IMR-90 (cell line): Measurements from ENCODE around the gene DSN1. TPM values are rescaled to one million over a fixed set of nuclear protein-coding genes. Genes with fewer than 3 reads are reported as not detected.

Source experiments
- ATAC-seq: fragments of 200-7000 bp; cut with Tn5 transposase; 2 replicates; pipeline ENCODE4 v1.9.1; 2020; ENCODE audit warnings: low read depth, mild to moderate bottlenecking, moderate library complexity
- BruUV-seq: library from RNA; stranded (reverse); fragments of 400-500 nt; replicated peaks from 2 replicates; lab custom pipeline; 2021; lab: Mats Ljungman, UMichigan
- CTCF ChIA-PET: fragments of 300-600 bp; formaldehyde crosslinking; extraction: SDS; loops from one replicate; lab custom pipeline; 2021; ENCODE audit warnings: antibody characterized with exemption; lab: Yijun Ruan, JAX
- POLR2A ChIA-PET: fragments of 300-600 bp; sonication (Branson Sonifier 250); formaldehyde crosslinking; loops from one replicate; lab custom pipeline; 2022; ENCODE audit warnings: antibody characterized with exemption; ENCODE audit not compliant: unreplicated experiment; lab: Charles Lee
- DNase-seq: peaks from one replicate; pipeline ENCODE4 v3.0.0; 2013
- H2AFZ ChIP-seq: replicated peaks from 2 replicates; pipeline ENCODE3; 2013; ENCODE audit warnings: low read length, mild to moderate bottlenecking; ENCODE audit not compliant: poor library complexity
- H2AK5ac ChIP-seq: 2 replicates; pipeline ENCODE4 v1.6.1; 2013; ENCODE audit warnings: low read depth, low read length, inconsistent platforms
- H2AK9ac ChIP-seq: replicated peaks from 2 replicates; pipeline ENCODE3; 2013; ENCODE audit warnings: mild to moderate bottlenecking, low read depth, low read length, moderate library complexity; ENCODE audit not compliant: poor library complexity
- H2BK120ac ChIP-seq: 2 replicates; pipeline ENCODE4 v1.6.1; 2013; ENCODE audit warnings: low read depth, low read length, inconsistent platforms
- H2BK15ac ChIP-seq: 3 replicates; pipeline ENCODE4 v1.6.1; 2013; ENCODE audit warnings: low read depth, low read length, inconsistent platforms
- H2BK20ac ChIP-seq: 2 replicates; pipeline ENCODE4 v1.6.1; 2013; ENCODE audit warnings: low read depth, mild to moderate bottlenecking, inconsistent platforms, low read length, moderate library complexity
- H2BK5ac ChIP-seq: 2 replicates; pipeline ENCODE4 v1.6.1; 2013; ENCODE audit warnings: mild to moderate bottlenecking, low read depth, low read length, inconsistent platforms; ENCODE audit not compliant: poor library complexity, severe bottlenecking
- H3K14ac ChIP-seq: replicated peaks from 2 replicates; pipeline ENCODE4 v1.6.1; 2013; ENCODE audit warnings: low read depth, low read length, inconsistent platforms
- H3K18ac ChIP-seq: 2 replicates; pipeline ENCODE4 v1.6.1; 2013; ENCODE audit warnings: low read depth, low read length, control low read depth
- H3K23ac ChIP-seq: 2 replicates; pipeline ENCODE4 v1.6.1; 2013; ENCODE audit warnings: low read depth, low read length, inconsistent platforms
- H3K27ac ChIP-seq: 2 replicates; pipeline ENCODE4 v1.5.1; 2013; ENCODE audit warnings: mild to moderate bottlenecking, control low read depth, low read length; ENCODE audit not compliant: insufficient read depth
- H3K27me3 ChIP-seq: 2 replicates; pipeline ENCODE4 v1.6.1; 2013; ENCODE audit warnings: low read length; ENCODE audit not compliant: control insufficient read depth, insufficient read depth
- H3K36me3 ChIP-seq: 2 replicates; pipeline ENCODE4 v1.6.1; 2013; ENCODE audit warnings: low read length, mixed read lengths; ENCODE audit not compliant: control insufficient read depth, insufficient read depth
- H3K4ac ChIP-seq: 2 replicates; pipeline ENCODE4 v1.6.1; 2013; ENCODE audit warnings: low read depth, low read length, inconsistent platforms
- H3K4me1 ChIP-seq: 2 replicates; pipeline ENCODE4 v1.6.1; 2013; ENCODE audit warnings: low read length, mixed read lengths; ENCODE audit not compliant: control insufficient read depth, insufficient read depth
- H3K4me2 ChIP-seq: 2 replicates; pipeline ENCODE4 v1.6.1; 2013; ENCODE audit warnings: low read depth, mild to moderate bottlenecking, control low read depth, low read length, moderate library complexity
- H3K4me3 ChIP-seq: 2 replicates; pipeline ENCODE4 v1.5.1; 2013; ENCODE audit warnings: low read depth, mild to moderate bottlenecking, control low read depth, low read length, moderate library complexity; ENCODE audit not compliant: insufficient read depth
- H3K56ac ChIP-seq: 2 replicates; pipeline ENCODE4 v1.6.1; 2013; ENCODE audit warnings: low read length, inconsistent platforms; ENCODE audit not compliant: insufficient read depth; ENCODE audit errors: extremely low read depth
- H3K79me1 ChIP-seq, 2 experiments: 2 replicates each; pipeline ENCODE4 v1.6.1; 2013; ENCODE audit warnings: low read length in 2 of 2, inconsistent platforms in 1 of 2, low read depth in 1 of 2
- H3K9ac ChIP-seq: 2 replicates; pipeline ENCODE4 v1.6.1; 2013; ENCODE audit warnings: low read depth, low read length, control low read depth
- H3K9me1 ChIP-seq: 2 replicates; pipeline ENCODE4 v1.6.1; 2013; ENCODE audit warnings: low read length, inconsistent platforms; ENCODE audit not compliant: insufficient read depth
- H3K9me3 ChIP-seq: 2 replicates; pipeline ENCODE4 v1.6.1; 2013; ENCODE audit warnings: low read length; ENCODE audit not compliant: control insufficient read depth, insufficient read depth
- H4K20me1 ChIP-seq: 2 replicates; pipeline ENCODE4 v1.6.1; 2013; ENCODE audit warnings: low read length, inconsistent platforms; ENCODE audit not compliant: insufficient read depth
- H4K5ac ChIP-seq: 2 replicates; pipeline ENCODE4 v1.6.1; 2013; ENCODE audit warnings: mild to moderate bottlenecking, low read depth, low read length, control low read depth
- H4K8ac ChIP-seq, 2 experiments: 2 replicates each; pipeline ENCODE4 v1.6.1; 2013; ENCODE audit warnings: low read depth in 2 of 2, low read length in 2 of 2, control low read depth in 1 of 2, inconsistent platforms in 1 of 2
- H4K91ac ChIP-seq: 2 replicates; pipeline ENCODE4 v1.6.1; 2013; ENCODE audit warnings: low read depth, low read length, inconsistent platforms; ENCODE audit not compliant: insufficient read depth
- BHLHE40 ChIP-seq: fragments of 150-350 bp; IDR thresholded peaks from 2 replicates; pipeline ENCODE4 v1.6.1; 2016; ENCODE audit warnings: mild to moderate bottlenecking, low read depth, low read length
- CEBPB ChIP-seq: IDR thresholded peaks from 2 replicates; pipeline ENCODE4 v1.6.1; 2012; ENCODE audit warnings: low read depth, low read length, improper control_type of control experiment
- CHD1 ChIP-seq: IDR thresholded peaks from 2 replicates; pipeline ENCODE4 v1.6.1; 2012; ENCODE audit warnings: low read depth, low read length, improper control_type of control experiment
- FOS ChIP-seq: fragments of 150-350 bp; IDR thresholded peaks from 2 replicates; pipeline ENCODE4 v1.6.1; 2016; ENCODE audit warnings: low read depth, low read length
- MAFK ChIP-seq: IDR thresholded peaks from 2 replicates; pipeline ENCODE4 v1.6.1; 2012; ENCODE audit warnings: low read depth, low read length, improper control_type of control experiment
- MAZ ChIP-seq: IDR thresholded peaks from 2 replicates; pipeline ENCODE4 v1.6.1; 2012; ENCODE audit warnings: low read depth, mild to moderate bottlenecking, low read length, improper control_type of control experiment, moderate library complexity, borderline replicate concordance
- MXI1 ChIP-seq: IDR thresholded peaks from 2 replicates; pipeline ENCODE4 v1.6.1; 2012; ENCODE audit warnings: low read depth, mild to moderate bottlenecking, low read length, moderate library complexity, borderline replicate concordance
- NFE2L2 ChIP-seq: fragments of 150-350 bp; IDR thresholded peaks from 2 replicates; pipeline ENCODE4 v1.6.1; 2016; ENCODE audit warnings: low read depth, mild to moderate bottlenecking, low read length
- POLR2A ChIP-seq: IDR thresholded peaks from 2 replicates; pipeline ENCODE4 v1.6.1; 2012; ENCODE audit warnings: mild to moderate bottlenecking, low read depth, low read length
- RAD21 ChIP-seq: IDR thresholded peaks from 2 replicates; pipeline ENCODE4 v1.6.1; 2012; ENCODE audit warnings: low read length, improper control_type of control experiment
- RCOR1 ChIP-seq: IDR thresholded peaks from 2 replicates; pipeline ENCODE4 v1.6.1; 2012; ENCODE audit warnings: mild to moderate bottlenecking, low read length, improper control_type of control experiment; ENCODE audit not compliant: insufficient replicate concordance
- RFX5 ChIP-seq: IDR thresholded peaks from 2 replicates; pipeline ENCODE4 v1.8.0; 2012; ENCODE audit warnings: low read depth, mild to moderate bottlenecking, low read length, moderate library complexity
- SMC3 ChIP-seq: fragments of 150-350 bp; IDR thresholded peaks from 2 replicates; pipeline ENCODE4 v1.6.1; 2016; ENCODE audit warnings: low read depth, mild to moderate bottlenecking, antibody characterized with exemption, low read length, moderate library complexity
- USF2 ChIP-seq: fragments of 150-350 bp; IDR thresholded peaks from 2 replicates; pipeline ENCODE4 v1.6.1; 2017; ENCODE audit warnings: mild to moderate bottlenecking, antibody characterized with exemption, low read length, low read depth
- WGBS, 2 experiments: methylation state at CpG; one replicate each; pipeline versions ENCODE4 v1.1.5 to v1.1.7; 2013; ENCODE audit warnings: missing lambda C conversion rate in 2 of 2; ENCODE audit not compliant: insufficient read length in 1 of 2; ENCODE audit errors: extremely low coverage in 2 of 2; 5-methylcytosine and 5-hydroxymethylcytosine counted together
- dilution Hi-C: fragments of 300-500 bp; cut with HindIII; formaldehyde crosslinking; loops from one replicate; pipeline ENCODE4 v1.14.3; 2018; ENCODE audit warnings: low sequenced_read_pairs; ENCODE audit not compliant: unreplicated experiment
- in situ Hi-C: fragments of 300-500 bp; cut with MboI; formaldehyde crosslinking; loops from 3 replicates; pipeline ENCODE4 v1.14.3; 2019; ENCODE audit warnings: low sequenced_read_pairs, inconsistent platforms, mixed read lengths
- intact Hi-C: fragments of 100-400 bp; cut with micrococcal nuclease; formaldehyde crosslinking; loops from 2 replicates; pipeline ENCODE4 v1.10.0; 2022
- polyA plus RNA-seq, 3 experiments: library from polyadenylated mRNA; depleted of rRNA; stranded (reverse); fragments of >200 nt; gene quantifications; 2 replicates each; pipeline ENCODE4 v1.2.3, GENCODE V29; 2012; ENCODE audit warnings: low replicate concordance in 1 of 3
- total RNA-seq: library from RNA; depleted of rRNA; stranded (reverse); fragments of >200 nt; gene quantifications from 2 replicates; pipeline ENCODE4 v1.2.3, GENCODE V29; 2012
- TF ChIP-seq, protein P1 (sequence below): conservative IDR thresholded peaks from 2 replicates; pipeline ENCODE4 v1.5.1; 2012; ENCODE audit warnings: mild to moderate bottlenecking, low read depth, low read length, improper control_type of control experiment
- TF ChIP-seq, protein P2 (sequence below): fragments of 150-350 bp; IDR thresholded peaks from 2 replicates; pipeline ENCODE4 v1.6.1; 2016; ENCODE audit warnings: low read depth, mild to moderate bottlenecking, low read length, moderate library complexity, borderline replicate concordance

DSN1 gene
- total and polyA plus RNA-seq, 2 of the 4 experiments (the other 2 are of a cell fraction), result 10.5 to 16.3 TPM

- dilution Hi-C loops (no loop called here), in situ Hi-C loops (no loop called here), intact Hi-C loops (no loop called here)
- no peak overlapping the region for H2AFZ ChIP-seq
- DNase-seq, result no peak
- H3K9me3 ChIP-seq, result no peaks in the 10 kb centered on the region
- H3K14ac ChIP-seq, result no peak overlapping the region
- ChIA-PET CTCF (no interaction called here), POLR2A (no interaction called here)
- H2BK15ac ChIP-seq, result no peak overlapping the region
- H4K91ac ChIP-seq, result no peak overlapping the region
- no peak overlapping the region for H3K27ac ChIP-seq
- BruUV-seq, result no TSS peak
- no peak overlapping the region for H4K8ac ChIP-seq
- H3K4ac ChIP-seq, result no peak overlapping the region
- peaks cover 14% of the 10 kb centered on the region for H3K4me1 ChIP-seq
- no peak overlapping the region for H3K56ac ChIP-seq
- 92% methylated on average over 3 of the region's 5 CpGs; no CpG with 5 or more reads in 1 of the 2 experiments for WGBS, 2 experiments
- H2BK20ac ChIP-seq, result no peak overlapping the region
- peaks cover 36% of the 10 kb centered on the region for H4K20me1 ChIP-seq
- no peak overlapping the region for H3K9ac ChIP-seq
- H2AK9ac ChIP-seq, result no peak overlapping the region
- no peak overlapping the region for H2BK5ac ChIP-seq
- no peak overlapping the region for H3K18ac ChIP-seq
- H3K23ac ChIP-seq, result no peak overlapping the region
- TF ChIP-seq, protein P1, sequence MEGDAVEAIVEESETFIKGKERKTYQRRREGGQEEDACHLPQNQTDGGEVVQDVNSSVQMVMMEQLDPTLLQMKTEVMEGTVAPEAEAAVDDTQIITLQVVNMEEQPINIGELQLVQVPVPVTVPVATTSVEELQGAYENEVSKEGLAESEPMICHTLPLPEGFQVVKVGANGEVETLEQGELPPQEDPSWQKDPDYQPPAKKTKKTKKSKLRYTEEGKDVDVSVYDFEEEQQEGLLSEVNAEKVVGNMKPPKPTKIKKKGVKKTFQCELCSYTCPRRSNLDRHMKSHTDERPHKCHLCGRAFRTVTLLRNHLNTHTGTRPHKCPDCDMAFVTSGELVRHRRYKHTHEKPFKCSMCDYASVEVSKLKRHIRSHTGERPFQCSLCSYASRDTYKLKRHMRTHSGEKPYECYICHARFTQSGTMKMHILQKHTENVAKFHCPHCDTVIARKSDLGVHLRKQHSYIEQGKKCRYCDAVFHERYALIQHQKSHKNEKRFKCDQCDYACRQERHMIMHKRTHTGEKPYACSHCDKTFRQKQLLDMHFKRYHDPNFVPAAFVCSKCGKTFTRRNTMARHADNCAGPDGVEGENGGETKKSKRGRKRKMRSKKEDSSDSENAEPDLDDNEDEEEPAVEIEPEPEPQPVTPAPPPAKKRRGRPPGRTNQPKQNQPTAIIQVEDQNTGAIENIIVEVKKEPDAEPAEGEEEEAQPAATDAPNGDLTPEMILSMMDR, result no peak
- TF ChIP-seq RCOR1, result no peak
- TF ChIP-seq SMC3, result no peak
- no peak for TF ChIP-seq MAFK
- TF ChIP-seq RAD21, result no peak
- no peak for TF ChIP-seq POLR2A
- TF ChIP-seq, protein P2, sequence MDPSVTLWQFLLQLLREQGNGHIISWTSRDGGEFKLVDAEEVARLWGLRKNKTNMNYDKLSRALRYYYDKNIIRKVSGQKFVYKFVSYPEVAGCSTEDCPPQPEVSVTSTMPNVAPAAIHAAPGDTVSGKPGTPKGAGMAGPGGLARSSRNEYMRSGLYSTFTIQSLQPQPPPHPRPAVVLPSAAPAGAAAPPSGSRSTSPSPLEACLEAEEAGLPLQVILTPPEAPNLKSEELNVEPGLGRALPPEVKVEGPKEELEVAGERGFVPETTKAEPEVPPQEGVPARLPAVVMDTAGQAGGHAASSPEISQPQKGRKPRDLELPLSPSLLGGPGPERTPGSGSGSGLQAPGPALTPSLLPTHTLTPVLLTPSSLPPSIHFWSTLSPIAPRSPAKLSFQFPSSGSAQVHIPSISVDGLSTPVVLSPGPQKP, result no peak
- TF ChIP-seq MAZ, result no peak
- TF ChIP-seq BHLHE40, result no peak
- TF ChIP-seq FOS, result no peak
- TF ChIP-seq CEBPB, result no peak
- no peak for TF ChIP-seq NFE2L2
- no peak for TF ChIP-seq USF2
- no peak for TF ChIP-seq MXI1
- TF ChIP-seq CHD1, result no peak
- TF ChIP-seq RFX5, result no peak
- no peak overlapping the region for H3K4me3 ChIP-seq
- H2BK120ac ChIP-seq, result no peak overlapping the region
- no peaks in the 10 kb centered on the region for H3K27me3 ChIP-seq
- no peak overlapping the region for H2AK5ac ChIP-seq
- peaks cover 45 to 76% of the 10 kb centered on the region in 2 experiments for H3K79me1 ChIP-seq
- peaks cover 33% of the 10 kb centered on the region for H3K36me3 ChIP-seq
- no peak for ATAC-seq
- H3K9me1 ChIP-seq, result peaks cover 28% of the 10 kb centered on the region
- no peak overlapping the region for H4K5ac ChIP-seq
- no peak overlapping the region for H3K4me2 ChIP-seq
Measured at GRCh38 chr20:36786663-36787062, 13.1 kb upstream of the DSN1 start.
